HepG2 (cell line): ENCODE results near the gene MEIOB.

Experiments used
- MED13 ChIP-seq: sonication (generic); formaldehyde crosslinking; IDR thresholded peaks from 2 replicates; pipeline ENCODE4 v1.5.0; 2020; ENCODE audit warnings: missing genetic modification reagents
- POLR2AphosphoS5 ChIP-seq: IDR thresholded peaks from 2 replicates; pipeline ENCODE4 v1.6.1; 2012; ENCODE audit warnings: low read depth, low read length
- SNAI1 ChIP-seq: sonication (generic); formaldehyde crosslinking; IDR thresholded peaks from 2 replicates; pipeline ENCODE4 v1.5.0; 2020; ENCODE audit warnings: mild to moderate bottlenecking, missing genetic modification reagents, borderline replicate concordance

DNA sequence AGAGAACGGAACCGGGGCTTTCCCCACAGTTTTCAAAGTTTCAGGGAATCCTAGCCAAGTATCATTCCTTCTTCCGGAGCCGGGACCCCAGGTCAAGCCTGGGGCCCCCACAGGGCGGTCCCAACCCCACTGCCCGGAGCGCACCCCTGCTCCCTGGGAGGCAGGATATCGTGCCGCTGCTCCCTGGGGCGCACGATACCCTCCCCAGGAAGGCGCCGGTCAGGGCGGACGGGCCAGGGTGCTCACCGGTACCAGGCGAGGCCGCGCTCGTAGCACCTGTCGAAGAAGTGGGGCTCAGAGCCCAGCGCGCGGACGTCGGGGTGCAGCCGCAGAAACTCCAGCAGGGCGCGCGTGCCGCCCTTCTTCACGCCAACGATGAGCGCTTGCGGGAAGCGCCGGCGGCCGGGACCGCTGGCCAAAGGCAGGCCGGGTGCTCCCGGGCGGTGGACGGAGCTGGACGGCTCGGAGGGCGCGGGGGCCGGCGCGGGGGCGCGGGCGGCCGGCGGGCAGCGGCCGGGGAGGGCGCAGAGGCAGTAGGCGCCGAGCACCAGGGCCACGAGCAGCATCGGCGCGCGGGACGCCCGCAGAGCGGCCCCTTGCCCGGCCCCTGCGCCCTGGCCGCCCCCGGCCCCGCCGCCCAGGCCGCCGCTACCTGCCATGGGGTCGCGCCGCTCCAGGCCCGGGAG, 45.8 kb upstream of the MEIOB start:
- TF ChIP-seq SNAI1 (CRISPR knock-in tag) = no peak
- TF ChIP-seq MED13 (CRISPR knock-in tag) = no peak
- no peak for TF ChIP-seq POLR2AphosphoS5
